Skin epidermis (tissue), 12 donors: ENCODE data around the gene RSAD2.
"Not testable (repeated sequence)": the region's sequence is repeated elsewhere in the genome, so short reads cannot be mapped to it uniquely, and the experiment has no call there.

Source experiments
- H3K27ac ChIP-seq, 21 experiments: fragments of 200-600 bp; sonication (generic) in 11 of 21; one replicate each; pipeline ENCODE4 v1.5.0; 2020; ENCODE audit warnings: mild to moderate bottlenecking in 3 of 21, inconsistent platforms in 2 of 21, moderate library complexity in 2 of 21
- H3K4me3 ChIP-seq, 7 experiments: fragments of 200-600 bp; sonication (generic) in 2 of 7; one replicate each; pipeline ENCODE4 v1.5.0; 2020; ENCODE audit warnings: inconsistent platforms in 2 of 7, mild to moderate bottlenecking in 2 of 7, moderate library complexity in 1 of 7

Gene RSAD2, protein sequence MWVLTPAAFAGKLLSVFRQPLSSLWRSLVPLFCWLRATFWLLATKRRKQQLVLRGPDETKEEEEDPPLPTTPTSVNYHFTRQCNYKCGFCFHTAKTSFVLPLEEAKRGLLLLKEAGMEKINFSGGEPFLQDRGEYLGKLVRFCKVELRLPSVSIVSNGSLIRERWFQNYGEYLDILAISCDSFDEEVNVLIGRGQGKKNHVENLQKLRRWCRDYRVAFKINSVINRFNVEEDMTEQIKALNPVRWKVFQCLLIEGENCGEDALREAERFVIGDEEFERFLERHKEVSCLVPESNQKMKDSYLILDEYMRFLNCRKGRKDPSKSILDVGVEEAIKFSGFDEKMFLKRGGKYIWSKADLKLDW

DNA sequence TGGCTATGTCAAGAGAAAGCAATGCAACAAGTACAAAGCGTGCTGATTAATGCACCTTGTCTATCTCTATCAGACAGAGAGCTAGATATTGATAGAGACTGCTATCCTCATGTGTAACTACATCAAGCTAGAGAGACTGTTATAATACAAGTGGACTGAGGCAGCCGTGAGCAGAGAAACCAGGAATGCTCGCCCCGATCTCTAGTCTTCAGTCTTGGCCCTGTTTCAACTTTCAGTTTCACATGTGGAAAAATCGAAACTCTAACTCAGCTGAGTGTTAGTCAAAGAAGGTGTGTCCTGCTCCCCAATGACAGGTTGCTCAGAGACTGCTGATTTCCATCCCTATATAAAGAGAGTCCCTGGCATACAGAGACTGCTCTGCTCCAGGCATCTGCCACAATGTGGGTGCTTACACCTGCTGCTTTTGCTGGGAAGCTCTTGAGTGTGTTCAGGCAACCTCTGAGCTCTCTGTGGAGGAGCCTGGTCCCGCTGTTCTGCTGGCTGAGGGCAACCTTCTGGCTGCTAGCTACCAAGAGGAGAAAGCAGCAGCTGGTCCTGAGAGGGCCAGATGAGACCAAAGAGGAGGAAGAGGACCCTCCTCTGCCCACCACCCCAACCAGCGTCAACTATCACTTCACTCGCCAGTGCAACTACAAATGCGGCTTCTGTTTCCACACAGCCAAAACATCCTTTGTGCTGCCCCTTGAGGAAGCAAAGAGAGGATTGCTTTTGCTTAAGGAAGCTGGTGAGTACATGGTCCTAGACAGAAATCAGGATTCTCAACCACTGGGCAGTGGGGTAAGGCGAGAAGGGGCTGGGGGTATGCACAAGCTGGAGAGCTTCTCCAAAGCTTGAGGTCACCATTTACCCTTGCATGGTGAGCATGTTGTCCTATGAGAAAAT, at the start of gene RSAD2:
Gene RSAD2 (plus strand): TSS at position 376 of the 903 bp plus-strand sequence. CDS start 24 bp downstream, at position 400.
- H3K4me3 ChIP-seq, result peak within 1 kb of the TSS; percentile 15 to 36 (median 28)
- peak within 1 kb of the TSS in 12 of 21 experiments; percentile 11 to 78 (median 44) for H3K27ac ChIP-seq

DNA sequence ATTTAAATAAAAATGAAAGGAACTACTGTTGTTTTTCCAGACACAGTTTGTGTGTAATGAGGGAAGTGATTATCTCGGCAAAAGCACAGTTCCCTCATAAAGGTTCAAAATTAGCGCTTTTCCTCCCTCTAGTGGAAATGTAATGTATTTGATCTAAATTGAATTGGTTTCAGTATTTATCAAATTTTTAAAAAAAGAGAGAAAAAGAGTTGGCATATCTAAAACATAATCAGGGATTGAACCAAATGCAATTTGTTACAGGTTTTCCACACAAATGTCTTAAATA, 49.3 kb upstream of the RSAD2 start:
- Histone ChIP-seq H3K4me3 (no peak overlapping the region), H3K27ac (peak overlapping the region in 2 of 21 experiments; percentile 10 to 37)

DNA sequence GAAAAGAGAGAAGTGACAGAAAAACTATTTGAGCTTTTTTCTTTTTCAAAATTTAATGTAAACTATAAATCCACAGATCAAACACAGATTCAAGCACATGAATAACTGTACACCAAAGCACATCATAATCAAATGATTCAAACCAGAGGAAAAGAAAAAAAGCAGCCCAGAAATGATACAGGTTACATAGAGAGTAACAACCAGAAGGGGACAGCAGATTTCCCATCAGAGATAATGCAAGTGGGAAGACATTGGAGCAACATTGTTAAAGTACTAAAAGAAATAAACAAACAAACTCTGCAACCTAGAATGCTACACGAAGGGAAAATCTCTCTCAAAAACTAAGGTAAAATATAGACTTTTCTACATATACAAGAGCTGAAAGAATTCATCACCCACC, 46.3 kb upstream of the RSAD2 start:
- no peak overlapping the region for H3K4me3 ChIP-seq

DNA sequence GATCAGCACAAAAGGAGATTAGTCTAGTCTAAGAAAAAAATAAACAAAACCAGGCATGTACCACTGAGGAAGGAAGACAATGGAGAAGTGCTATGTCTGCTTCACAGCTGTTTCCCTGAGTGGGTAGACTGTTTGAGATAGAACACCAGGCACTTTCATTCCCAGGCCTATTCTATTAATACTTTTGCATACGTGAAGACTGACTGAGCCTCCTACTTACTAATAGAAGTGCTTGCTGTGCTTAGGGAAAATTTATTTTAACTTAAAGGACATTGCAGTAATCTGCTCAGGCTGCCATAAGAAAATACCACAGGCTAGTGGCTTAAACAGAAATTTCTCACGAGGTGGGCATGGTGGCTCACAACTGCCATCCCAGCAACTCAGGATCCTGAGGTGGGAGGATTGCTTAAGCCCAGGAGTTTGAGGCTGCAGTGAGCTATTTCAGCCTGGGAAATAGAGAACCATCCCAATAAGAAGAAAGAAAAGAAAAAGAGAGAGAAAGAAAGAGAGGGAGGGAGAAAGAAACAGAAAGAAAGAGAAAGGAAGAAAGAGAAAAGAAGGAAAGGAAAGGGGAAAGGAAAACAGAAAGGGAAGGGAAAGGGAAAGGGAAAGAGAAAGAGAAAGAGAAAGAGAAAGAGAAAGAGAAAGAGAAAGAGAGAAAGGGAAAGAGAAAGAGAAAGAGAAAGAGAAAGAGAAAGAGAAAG, 44.8 kb upstream of the RSAD2 start:
- no peak overlapping the region for H3K27ac ChIP-seq
- no peak overlapping the region for H3K4me3 ChIP-seq

More for the DNA sequence above, 46.3 kb upstream of the RSAD2 start:
- no peak overlapping the region for H3K27ac ChIP-seq

DNA sequence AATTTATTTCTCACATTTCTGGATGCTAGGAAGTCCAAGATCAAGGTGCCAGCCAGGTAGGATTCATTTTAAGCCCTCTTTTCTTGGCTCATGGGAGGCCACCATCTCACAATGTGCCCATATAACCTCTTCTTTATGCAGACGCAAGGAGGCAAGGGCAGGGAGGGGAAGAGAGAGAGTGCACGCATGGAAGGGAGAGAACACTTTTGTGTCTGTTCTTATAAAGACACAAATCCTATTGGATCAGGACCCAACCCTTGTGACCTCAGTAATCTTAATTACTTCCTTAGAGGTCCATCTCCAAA, 44.3 kb upstream of the RSAD2 start:
- no peak overlapping the region for H3K27ac ChIP-seq
- no peak overlapping the region for H3K4me3 ChIP-seq

DNA sequence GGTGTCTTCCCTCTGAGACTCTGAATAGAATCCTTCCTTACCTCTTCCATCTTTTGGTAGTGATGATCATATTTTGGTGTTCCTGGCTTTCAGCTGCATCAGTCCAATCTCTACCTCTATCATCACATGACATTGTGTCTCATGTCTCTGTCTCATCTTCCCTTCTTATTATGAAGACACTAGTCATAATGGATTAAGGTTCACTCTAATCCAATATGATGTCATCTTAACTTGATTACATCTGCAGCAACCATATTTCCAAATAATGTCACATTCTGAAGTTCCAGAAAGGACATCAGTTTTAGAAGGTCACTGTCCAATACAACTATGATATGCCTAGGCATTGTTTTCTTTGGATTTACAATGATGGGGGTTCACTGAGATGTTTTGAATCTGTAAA, 43.4 kb upstream of the RSAD2 start:
- no peak overlapping the region for H3K27ac ChIP-seq
- H3K4me3 ChIP-seq, result no peak overlapping the region

DNA sequence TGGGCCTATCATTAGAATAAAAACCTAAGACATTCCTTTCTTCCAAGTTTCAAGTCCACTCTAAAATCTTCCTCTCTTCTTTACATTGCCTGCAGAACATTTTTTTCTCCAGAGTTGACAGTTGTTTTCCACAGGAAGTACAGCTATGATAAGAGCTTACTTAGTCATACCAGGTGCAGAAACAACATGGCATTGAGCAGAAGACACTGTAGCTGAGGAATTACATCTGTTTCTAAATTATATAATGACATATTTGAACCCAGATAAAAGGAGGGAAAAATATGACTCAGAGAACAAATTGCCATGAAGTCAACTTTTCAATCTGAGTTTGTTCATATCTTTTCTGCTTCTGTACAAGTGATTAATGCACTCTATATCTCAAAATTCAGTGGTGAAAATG, 42.1 kb upstream of the RSAD2 start:
- no peak overlapping the region for H3K4me3 ChIP-seq

DNA sequence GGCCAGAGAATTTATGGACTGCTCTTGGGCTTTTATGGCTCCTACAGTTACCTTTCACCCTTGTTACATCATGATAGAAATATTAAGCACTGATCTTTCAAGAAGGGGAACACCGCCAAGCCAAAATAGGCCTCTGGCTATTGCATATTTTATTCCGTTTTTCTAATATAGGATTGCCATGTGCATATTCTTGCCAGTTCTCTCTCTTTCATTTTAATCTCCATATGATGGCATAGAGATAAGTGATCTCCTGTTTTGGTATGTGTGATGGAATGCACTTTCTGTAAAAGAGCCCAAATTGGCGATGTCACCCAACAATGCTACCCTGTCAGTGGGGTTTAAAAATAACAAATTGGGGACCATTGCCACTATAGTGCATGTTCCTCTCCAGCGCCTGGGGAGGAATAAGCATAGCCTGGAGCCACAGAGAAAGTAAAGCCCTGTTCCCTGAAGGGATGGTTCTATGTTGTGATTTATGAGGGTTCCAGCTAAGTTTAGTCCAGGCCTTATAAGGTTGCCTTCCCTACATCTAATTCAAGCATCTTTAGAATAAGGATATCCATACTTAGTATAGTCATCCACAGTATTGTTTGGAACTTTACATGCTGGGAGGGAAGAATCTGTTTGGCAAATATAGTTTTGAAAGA, 38.8 kb upstream of the RSAD2 start:
- Histone ChIP-seq H3K27ac (no peak overlapping the region), H3K4me3 (no peak overlapping the region)

More for the DNA sequence above, 42.1 kb upstream of the RSAD2 start:
- no peak overlapping the region for H3K27ac ChIP-seq

DNA sequence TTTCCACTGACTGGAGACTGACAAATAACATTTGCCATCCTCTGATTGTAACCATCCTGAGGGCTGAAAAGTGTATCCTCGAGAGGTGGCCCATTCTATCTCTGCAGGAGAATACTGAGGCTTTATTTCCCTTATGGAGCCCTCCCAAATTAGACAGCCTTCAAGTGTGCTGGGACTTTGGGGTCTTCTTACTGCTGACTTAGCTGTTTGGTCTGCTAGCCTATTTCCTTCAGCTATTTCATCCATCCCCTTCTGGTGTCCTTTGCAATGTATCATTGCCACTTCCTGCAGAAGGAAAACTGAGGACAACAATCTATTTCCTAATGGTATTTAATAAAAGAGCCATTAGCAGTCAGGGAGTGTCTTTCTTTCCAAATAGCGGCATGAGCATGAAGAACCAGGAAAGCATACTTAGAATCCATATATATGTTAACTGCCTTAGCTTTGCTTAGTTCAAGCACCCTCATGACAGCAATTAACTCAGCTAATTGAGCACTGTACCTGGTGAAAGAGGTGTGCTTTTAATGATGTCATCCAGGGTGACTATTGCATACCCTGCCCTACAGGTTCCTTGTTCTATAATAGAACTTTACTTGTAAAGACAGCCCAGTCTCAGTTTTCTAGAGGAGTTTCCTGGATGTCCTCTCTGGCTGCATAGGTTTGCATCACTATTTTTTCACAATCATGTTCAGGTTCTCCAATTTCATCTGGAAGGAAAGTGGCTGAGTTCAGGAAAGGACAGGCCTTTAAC, 35.9 kb upstream of the RSAD2 start:
- Histone ChIP-seq H3K27ac (no peak overlapping the region), H3K4me3 (no peak overlapping the region)

DNA sequence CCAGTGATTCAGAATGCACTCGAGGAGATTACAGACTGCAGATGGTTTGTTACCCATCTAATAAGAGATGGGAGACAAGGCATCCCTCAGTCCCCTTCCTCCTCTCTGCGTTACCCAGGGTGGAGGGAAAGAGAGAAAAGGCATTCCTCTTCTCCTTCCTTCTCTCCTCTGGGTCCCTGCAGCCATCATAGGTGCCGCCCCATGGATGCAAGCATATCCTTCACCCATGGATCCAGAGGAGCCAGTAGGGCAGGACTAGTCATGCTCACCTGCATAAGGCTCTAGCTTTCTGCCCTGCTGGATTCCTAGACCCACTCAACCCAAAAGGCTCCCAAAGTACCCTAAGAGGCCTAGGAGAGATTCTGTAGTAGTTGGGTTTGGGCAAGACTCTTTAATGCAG, 32.3 kb upstream of the RSAD2 start:
- no peak overlapping the region for H3K4me3 ChIP-seq
- no peak overlapping the region for H3K27ac ChIP-seq

DNA sequence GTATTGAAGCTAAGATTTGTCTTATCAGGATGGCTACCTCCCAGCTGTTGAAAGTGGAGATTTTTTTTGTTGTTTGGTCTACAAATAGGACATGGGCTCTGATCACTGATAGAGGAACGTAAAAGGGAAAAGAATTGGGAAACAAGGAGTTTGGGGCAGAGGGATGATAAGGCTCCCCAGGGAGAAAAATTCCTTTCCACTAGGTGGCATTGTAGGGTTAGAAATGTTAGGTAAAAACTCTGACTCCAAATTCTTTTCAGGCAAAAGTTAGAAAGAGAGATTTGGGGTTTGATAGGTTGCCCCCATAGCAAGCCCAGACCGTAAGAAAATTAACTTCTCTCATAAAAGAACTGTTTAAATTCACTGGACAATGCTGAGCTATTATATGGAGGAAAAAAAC, 31.7 kb upstream of the RSAD2 start:
- no peak overlapping the region for H3K27ac ChIP-seq
- H3K4me3 ChIP-seq, result no peak overlapping the region

DNA sequence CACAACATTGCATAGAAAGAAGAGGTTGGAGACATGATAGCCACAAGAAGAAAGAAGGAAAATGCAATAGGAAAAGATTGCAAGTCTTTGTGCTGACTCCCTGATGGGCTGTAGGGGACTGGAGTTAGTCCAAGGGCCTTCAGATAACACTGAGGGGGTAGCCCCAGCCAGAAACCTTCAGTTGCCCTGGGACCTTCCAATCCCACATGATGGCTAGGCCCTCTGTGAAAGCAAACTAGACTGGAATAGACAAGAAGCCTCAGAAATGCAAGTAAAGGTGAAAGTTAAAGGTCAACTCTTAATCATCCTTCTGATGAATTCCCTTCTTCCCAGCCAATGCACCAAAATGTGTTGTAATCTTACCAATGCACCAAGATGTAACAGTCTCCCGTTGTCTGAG, 31.0 kb upstream of the RSAD2 start:
- H3K4me3 ChIP-seq, result no peak overlapping the region
- no peak overlapping the region for H3K27ac ChIP-seq

DNA sequence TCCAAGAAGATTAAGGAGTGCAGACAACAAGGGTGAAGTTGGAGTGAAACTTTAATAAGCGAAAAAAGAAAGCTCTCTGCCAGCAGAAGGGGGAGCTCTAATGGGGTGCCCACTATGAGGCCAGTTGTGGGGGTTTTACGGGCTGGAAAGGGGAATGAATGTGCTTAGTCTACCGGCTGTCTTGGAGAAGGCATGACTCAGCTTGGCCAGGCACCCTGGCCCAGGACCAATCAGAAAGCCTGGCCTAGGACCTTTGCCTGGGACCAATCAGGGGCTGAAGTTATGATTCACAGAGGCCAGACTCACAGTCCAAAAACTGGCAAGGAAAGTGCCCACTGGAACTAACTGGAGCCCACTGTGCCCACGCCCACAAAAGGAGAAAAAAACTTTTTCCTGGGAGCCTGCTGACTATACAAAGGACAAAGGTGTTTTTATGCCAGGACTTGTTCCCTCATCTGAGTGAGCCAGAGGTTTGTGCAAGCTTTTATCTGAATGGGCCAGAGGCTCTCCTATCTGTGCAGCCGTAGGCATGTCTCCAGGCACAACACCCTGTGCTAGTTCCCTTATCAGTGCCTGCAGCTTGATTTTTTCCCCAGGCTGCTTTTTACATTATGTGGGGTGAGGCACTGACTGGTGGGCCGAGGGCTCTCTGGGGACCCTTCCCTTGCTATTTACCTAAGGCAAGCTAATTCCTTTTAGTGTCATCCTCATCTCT, 30.5 kb upstream of the RSAD2 start:
- no peak overlapping the region for H3K4me3 ChIP-seq

DNA sequence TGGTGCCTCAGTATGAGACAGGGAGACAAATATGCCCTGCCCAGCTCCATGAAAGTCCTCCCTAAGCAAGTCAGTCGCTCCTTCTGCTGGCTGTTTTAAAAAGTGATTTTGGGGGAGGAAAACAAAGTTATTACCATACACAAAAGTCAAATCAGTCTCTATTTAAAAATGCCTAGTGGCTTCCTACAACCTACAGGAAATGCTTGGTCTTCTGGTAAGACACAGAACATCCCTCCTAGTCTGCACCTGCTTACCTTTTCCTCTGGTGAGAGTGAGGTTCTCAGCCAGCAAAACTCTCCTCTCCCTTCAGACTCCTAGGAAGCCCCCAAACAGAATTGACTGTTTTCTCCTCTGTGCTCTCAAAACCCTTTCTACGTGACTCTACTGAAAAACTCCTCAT, 25.4 kb upstream of the RSAD2 start:
- Histone ChIP-seq H3K4me3 (no peak overlapping the region), H3K27ac (no peak overlapping the region)

More for the DNA sequence above, 30.5 kb upstream of the RSAD2 start:
- H3K27ac ChIP-seq, result no peak overlapping the region

DNA sequence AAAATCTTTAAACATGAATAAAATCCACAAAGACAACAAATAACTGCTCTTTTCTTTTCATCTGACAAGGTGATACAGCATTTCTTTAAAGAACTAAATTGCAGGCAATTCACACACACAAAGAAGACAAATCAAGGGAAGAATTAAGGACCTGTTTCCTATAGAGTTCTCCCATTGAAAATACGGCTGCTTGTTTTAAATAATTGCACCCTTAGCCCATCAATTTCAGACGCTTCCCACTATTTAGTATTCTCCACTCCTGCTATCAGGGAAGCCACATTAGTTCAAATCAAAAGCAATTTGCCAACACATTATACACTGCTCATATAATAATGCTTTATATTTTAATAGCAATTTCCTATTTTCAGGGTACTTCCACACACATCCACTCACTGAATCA, 23.2 kb upstream of the RSAD2 start:
- no peak overlapping the region for H3K27ac ChIP-seq
- H3K4me3 ChIP-seq, result no peak overlapping the region

DNA sequence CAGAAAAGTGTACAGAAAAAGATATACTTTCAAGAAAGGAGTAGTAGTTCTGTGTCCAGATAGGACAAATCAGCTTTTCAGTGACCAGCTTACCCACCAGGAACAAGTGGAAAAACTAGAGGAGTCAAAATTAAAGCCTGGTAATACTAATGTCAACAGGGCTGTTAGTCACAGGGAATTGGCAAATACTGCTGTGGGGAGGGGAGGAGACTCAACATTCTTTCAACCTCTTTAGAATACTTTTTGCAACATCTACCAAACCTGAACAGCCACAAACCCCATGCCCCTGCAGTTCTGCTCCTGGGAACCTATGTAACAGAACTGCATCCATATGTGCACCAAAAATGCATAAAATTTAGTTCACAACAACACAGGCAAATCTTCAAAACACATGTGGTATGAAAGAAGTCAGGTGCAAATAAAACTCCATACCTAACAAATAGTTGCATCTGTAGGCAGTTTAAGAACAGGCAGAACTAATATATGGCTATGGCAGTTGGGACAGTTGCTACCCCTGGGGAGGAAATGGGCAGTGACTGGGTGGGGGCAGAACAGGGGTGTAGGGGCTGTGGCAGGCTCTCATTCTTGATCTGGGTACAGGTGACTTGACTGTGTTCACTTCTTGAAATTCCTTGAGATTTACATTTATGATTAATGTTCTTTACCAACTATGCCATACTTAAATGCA, 21.6 kb upstream of the RSAD2 start:
- no peak overlapping the region for H3K4me3 ChIP-seq
- no peak overlapping the region for H3K27ac ChIP-seq

DNA sequence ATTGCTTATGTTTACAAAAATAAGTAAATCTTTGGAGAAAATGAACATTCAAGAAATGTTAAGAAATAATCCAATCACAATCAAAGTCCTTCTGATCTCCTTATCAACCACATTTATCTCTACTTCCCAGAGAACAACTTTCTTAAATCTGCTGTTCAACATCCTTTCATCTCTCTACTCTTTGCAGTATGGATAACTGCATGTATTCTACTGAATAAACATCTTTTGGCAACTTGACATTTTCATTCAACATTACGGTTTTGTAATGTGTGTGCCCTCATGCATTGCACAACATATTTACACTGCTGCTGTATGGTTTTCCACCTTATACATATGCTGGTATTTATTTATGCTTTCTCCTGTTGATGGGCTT, 21.0 kb upstream of the RSAD2 start:
- no peak overlapping the region for H3K27ac ChIP-seq

DNA sequence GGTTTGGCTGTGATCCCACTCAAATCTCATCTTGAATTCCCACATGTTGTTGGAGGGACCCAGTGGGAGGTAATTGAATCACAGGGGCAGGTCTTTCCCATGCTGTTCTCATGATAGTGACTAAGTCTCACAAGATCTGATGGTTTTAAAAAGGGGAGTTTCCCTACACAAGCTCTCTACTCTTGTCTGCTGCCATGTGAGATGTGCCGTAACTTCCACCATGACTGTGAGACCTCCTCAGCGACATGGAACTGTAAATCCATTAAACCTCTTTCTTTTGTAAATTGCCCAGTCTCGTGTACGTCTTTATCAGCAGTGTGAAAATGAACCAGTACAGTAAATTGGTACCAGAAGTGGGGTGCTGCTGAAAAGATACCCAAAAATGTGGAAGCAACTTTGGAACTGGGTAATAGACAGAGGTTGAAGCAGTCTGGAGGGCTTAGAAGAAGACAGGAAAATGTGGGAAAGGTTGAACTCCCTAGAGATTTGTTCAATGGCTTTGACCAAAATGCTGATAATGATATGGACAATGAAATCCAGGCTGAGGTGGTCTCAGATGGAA, 19.0 kb upstream of the RSAD2 start:
- not testable (repeated sequence) for H3K4me3 ChIP-seq, H3K27ac ChIP-seq

More for the DNA sequence above, 21.0 kb upstream of the RSAD2 start:
- no peak overlapping the region for H3K4me3 ChIP-seq
